Measurements from ENCODE around the gene C1orf167. TPM values are rescaled to one million over a fixed set of nuclear protein-coding genes. Genes with fewer than 3 reads are reported as not detected.
A peak's percentile ranks its signal among the peaks of the same experiment; 100 is the strongest.

The C1orf167 gene
- total RNA-seq, 1 donor from 2014 or later = not detected

GRCh38 chr1:11822091-11822490 lies 60.1 kb downstream of the C1orf167 start:
- Mint-ChIP-seq H3K27me3 (ENCODE audit: low read depth) (no peaks in the 10 kb centered on the region), H3K9me3 (ENCODE audit: low read depth) (no peaks in the 10 kb centered on the region), H3K27ac (ENCODE audit: unreplicated experiment) (peak overlapping the region; percentile 76), H3K4me3 (ENCODE audit: unreplicated experiment) (no peak overlapping the region), H3K4me1 (ENCODE audit: low read depth) (peaks cover 19% of the 10 kb centered on the region), H3K36me3 (ENCODE audit: low read depth) (peaks cover 20% of the 10 kb centered on the region)
- DNase-seq (ENCODE audit: low spot score) = no peak
- TF ChIP-seq CTCF (IDR thresholded peaks at IDR 0.05) = no peak

- no peak for DNase-seq (ENCODE audit: low spot score)
- no peak for TF ChIP-seq CTCF (IDR thresholded peaks at IDR 0.05)
- no peak overlapping the region for H3K27ac Mint-ChIP-seq (ENCODE audit: unreplicated experiment)
- no peaks in the 10 kb centered on the region for H3K27me3 Mint-ChIP-seq (ENCODE audit: low read depth)
- H3K9me3 Mint-ChIP-seq (ENCODE audit: low read depth) = no peaks in the 10 kb centered on the region
- no peak overlapping the region for H3K4me3 Mint-ChIP-seq (ENCODE audit: unreplicated experiment)
- peaks cover 28% of the 10 kb centered on the region for H3K36me3 Mint-ChIP-seq (ENCODE audit: low read depth)
- peaks cover 19% of the 10 kb centered on the region for H3K4me1 Mint-ChIP-seq (ENCODE audit: low read depth)
Observed at GRCh38 chr1:11823366-11824137, 61.6 kb downstream of the C1orf167 start.

- no peak for DNase-seq (ENCODE audit: low spot score)
- peaks cover 19% of the 10 kb centered on the region for H3K4me1 Mint-ChIP-seq (ENCODE audit: low read depth)
- H3K36me3 Mint-ChIP-seq (ENCODE audit: low read depth) = peaks cover 30% of the 10 kb centered on the region
- no peak overlapping the region for H3K27ac Mint-ChIP-seq (ENCODE audit: unreplicated experiment)
- no peak for TF ChIP-seq CTCF (IDR thresholded peaks at IDR 0.05)
- no peaks in the 10 kb centered on the region for H3K9me3 Mint-ChIP-seq (ENCODE audit: low read depth)
- no peaks in the 10 kb centered on the region for H3K27me3 Mint-ChIP-seq (ENCODE audit: low read depth)
- H3K4me3 Mint-ChIP-seq (ENCODE audit: unreplicated experiment) = no peak overlapping the region
Observed at GRCh38 chr1:11825131-11825530, 63.1 kb downstream of the C1orf167 start.

GRCh38 chr1:11826946-11827345 lies 65.0 kb downstream of the C1orf167 start:
- no peaks in the 10 kb centered on the region for H3K27me3 Mint-ChIP-seq (ENCODE audit: low read depth)
- H3K36me3 Mint-ChIP-seq (ENCODE audit: low read depth) = peaks cover 28% of the 10 kb centered on the region
- no peak overlapping the region for H3K4me3 Mint-ChIP-seq (ENCODE audit: unreplicated experiment)
- peaks cover 4% of the 10 kb centered on the region for H3K4me1 Mint-ChIP-seq (ENCODE audit: low read depth)
- H3K27ac Mint-ChIP-seq (ENCODE audit: unreplicated experiment) = no peak overlapping the region
- TF ChIP-seq CTCF (IDR thresholded peaks at IDR 0.05) = no peak
- DNase-seq (ENCODE audit: low spot score) = no peak
- H3K9me3 Mint-ChIP-seq (ENCODE audit: low read depth) = no peaks in the 10 kb centered on the region

GRCh38 chr1:11828511-11828910 lies 66.5 kb downstream of the C1orf167 start:
- TF ChIP-seq CTCF (IDR thresholded peaks at IDR 0.05) = no peak
- H3K9me3 Mint-ChIP-seq (ENCODE audit: low read depth) = no peaks in the 10 kb centered on the region
- no peaks in the 10 kb centered on the region for H3K4me1 Mint-ChIP-seq (ENCODE audit: low read depth)
- H3K27me3 Mint-ChIP-seq (ENCODE audit: low read depth) = no peaks in the 10 kb centered on the region
- H3K36me3 Mint-ChIP-seq (ENCODE audit: low read depth) = peaks cover 33% of the 10 kb centered on the region
- no peak for DNase-seq (ENCODE audit: low spot score)
- no peak overlapping the region for H3K4me3 Mint-ChIP-seq (ENCODE audit: unreplicated experiment)
- H3K27ac Mint-ChIP-seq (ENCODE audit: unreplicated experiment) = no peak overlapping the region
